GM15510 (cell line): ENCODE measurements around the gene CLDN1.

Experiments
- POLR2A ChIP-seq: IDR thresholded peaks from 3 replicates; pipeline ENCODE4 v1.6.1; 2011; ENCODE audit warnings: borderline replicate concordance; ENCODE audit not compliant: insufficient read length; ENCODE audit errors: extremely low read depth

The CLDN1 gene

DNA sequence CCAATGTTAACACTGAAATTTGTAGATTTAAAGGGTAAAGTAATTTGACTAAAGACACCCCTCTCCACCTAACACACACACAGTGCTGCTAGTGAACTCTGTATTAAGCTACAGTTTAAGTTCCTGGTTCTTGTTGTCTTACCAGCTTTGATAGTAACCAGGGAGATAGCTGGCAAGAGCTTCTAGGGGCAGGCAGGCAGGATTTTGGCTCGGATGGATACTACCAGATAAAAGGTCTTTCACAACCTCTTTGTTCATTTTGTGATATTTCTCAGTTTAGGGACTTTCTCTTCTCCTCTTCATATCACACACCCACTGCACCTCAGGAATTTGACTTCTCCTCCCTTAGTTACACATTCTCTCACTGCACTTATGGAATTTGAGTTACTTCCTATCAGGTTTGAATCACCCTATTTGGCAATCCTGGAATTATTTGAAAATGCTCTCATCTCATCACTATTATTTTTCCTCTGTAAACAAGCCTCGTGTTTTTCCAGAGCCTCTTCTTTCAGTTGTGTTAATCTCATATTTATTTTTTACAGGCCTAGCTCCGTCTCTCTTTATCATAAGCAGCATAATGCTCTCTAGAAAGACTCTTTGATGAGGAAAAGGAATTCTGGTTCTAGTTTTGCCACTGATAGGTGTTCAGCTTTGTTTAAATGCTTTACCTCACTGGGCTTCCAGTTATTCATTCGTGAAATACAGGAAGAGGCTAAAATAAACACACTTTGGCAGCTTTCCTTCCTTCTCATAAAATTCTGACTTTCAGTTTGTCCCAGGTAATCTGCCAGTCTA lies 23.0 kb upstream of the CLDN1 start:
- no peak for TF ChIP-seq POLR2A

DNA sequence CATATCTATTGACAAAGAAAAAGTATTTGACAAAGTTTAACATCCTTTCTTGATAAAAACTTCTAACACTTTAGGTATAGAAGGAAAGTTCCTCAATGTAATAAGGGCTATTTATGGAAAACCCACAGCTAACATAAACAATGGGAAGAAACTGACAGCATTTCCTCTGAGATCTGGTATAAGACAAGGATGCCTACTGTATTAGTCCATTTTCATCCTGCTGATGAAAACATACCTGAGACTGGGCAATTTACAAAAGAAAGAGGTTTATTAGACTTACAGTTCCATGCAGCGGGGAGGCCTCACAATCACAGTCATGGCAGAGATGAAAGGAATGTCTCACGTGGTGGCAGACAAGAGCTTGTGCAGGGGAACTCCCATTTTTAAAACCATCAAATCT lies 17.8 kb upstream of the CLDN1 start:
- TF ChIP-seq POLR2A = no peak

DNA sequence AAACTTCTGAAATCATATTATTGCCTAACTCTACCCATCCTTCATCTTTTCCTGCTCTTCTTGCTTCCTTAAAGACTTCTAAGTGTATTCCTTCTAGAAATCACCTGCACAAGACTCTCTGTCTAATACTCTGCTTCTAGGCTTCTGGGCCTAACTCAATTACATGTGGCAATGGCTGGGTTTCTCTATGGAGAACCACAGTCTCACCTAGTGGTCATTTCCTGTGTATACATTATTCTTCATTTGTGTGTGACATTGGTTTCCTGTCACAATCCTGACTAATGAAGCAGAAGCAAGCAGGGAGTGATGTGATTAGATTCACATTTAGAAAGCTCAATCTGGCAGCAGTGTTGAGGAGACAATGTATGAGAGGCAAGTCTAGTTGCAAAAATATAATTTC lies 16.9 kb upstream of the CLDN1 start:
- no peak for TF ChIP-seq POLR2A

DNA sequence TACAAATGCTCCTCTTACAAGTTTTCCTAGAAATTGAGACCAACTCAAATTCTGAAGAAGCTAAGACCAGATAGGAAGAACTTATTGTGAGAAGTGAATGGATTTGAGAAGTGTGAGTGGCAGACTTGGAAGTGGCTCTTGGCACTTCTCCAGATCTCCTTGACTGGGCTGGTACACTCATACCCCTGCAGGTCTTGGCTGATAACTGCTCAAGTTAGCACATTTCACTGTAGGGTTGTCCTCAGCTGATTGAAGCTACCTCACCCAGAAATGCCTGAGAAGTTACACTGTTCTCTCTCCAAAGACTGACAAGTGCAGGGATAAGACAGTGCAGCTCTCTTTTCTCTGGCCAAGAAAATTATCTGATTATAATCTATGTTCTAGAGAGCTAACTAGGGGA lies 16.5 kb upstream of the CLDN1 start:
- TF ChIP-seq POLR2A = no peak

DNA sequence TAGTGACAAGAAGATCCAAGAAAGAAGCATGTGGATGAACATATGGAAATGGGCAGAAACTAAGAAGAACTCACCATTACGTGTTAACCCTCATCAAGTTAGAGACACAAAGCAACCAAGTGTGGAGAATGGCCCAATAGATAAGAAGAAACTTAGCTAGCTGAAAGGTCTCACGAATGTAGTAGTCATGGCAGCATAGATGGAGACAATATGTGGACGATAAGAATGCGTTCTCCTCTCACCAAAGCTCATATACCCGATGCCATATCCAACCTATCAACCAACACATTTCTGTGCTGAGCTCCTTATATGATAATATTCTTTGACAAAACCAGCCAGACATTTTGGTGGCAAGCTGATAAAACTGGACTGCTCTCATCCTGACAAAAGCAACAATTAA lies 15.1 kb upstream of the CLDN1 start:
- no peak for TF ChIP-seq POLR2A

DNA sequence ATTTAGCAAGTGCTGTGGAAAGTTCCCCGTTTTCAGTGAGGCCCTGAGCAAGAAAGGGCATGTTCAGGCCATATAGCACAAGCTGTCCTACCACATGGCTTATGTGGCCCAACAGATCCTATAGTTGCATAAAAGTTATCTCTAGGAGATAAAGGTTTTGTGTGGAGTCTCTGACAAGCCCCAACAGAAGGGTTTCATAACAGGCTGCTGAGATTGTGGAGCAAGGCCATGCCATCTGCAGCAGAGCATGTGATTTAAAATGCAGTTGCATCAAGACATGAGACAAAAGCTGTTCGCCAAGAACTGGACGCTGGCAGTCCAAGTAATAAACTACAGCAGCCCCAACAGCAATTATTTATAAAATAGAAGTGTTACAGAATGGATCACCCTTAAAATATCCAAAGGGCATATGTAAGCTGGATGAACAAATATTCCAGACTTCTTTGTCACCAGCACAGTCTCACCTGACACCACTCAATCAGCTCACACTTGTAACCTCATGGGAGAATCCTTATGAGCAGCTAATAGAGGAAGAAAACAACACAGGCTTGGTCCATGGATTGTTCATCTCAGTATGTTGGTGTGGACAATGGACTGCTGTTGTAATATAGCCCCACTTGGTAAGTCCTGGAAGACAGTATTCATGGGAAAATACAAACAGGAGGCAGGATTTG lies 14.4 kb upstream of the CLDN1 start:
- no peak for TF ChIP-seq POLR2A

DNA sequence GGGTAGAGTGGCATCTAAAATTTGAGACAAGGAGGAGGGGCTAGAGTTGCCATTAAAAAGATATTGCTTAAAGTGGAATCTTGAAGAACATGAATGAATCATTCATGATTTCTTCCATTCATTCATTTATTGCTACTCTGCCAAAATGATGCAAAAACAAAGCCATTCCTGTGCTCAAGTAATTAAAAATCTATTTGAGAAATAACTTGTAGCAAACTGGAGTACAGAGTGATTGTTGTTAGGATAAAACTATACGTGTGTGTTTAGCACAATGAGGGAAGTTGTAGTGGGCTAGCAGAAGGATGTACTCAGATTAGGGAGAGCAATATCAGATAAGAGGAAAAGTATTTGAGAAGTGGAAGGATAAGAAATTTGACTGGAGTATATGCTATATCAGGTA lies 11.7 kb upstream of the CLDN1 start:
- TF ChIP-seq POLR2A = no peak

DNA sequence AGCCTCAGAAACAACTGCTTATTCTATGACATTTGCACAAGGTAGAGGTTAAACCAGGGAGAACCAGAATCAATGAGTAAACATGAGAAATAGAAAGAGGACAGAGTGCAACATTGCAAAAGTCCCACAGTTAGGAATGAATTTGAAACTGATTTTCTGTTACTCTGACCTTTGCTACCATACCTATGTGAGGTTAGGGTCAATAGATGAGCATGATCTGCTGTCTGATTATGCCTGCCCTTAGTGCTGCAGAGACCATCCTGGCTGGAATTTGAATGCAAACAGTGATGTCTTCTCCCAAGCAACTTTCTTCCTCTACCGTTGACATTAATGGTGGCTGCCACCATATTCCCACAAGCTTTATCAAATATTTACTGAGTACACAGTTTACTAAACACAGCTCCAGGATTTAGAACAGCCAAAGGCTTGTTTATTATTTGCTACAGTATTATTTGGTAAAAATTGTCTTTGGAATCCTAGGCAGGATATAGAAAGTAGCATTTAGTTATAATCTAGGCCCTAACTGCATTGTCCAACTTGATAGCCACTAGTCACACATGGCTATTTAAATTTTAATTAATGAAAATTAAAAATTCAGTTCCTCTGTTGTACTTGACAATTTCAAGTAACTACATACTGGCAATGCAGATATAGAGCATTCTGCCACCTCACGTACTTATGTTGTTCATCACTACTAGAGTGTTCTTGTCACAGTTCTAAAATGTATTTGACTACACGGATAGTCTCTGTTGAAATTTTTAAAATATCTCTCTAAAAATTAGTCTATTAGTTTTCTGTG lies 8.9 kb upstream of the CLDN1 start:
- TF ChIP-seq POLR2A = no peak

DNA sequence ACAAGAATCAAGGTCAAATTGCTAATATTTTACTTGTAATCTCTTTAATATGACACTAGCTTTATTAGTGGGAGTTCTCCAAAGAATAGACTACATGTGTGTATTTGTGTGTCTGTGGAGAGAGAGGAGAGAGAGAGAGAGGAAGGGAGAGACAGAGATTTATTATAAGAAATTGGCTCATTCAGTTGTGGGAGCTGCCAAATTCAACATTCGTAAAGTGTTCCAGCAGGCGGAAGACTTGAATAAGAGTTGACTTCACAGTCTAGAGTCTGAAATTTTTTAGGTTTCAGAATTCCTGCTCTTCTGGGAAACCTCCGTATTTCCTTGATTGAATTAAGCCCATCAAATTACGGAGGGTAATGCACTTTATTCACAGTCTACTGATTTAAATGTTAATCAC lies 4.7 kb upstream of the CLDN1 start:
- TF ChIP-seq POLR2A = no peak

DNA sequence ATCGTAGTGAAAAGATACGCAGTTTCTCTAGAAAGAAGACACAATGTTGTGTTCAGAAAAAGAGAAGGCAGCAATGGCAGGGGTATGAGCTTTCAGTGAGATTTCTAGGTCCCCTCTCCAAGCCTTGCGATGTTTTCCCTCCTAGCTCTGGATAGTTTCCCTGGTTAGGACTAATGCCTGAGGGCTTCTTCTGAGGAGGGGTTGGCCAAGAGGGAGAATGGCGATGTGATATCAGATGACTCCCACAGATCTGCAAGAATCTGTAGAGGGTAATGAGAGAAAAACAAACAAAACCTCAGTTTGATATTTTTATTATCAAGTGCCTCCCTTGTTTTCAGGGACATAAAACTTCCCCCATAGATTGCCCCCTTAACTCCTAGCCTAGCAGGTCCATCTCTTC lies 4.1 kb upstream of the CLDN1 start:
- no peak for TF ChIP-seq POLR2A

DNA sequence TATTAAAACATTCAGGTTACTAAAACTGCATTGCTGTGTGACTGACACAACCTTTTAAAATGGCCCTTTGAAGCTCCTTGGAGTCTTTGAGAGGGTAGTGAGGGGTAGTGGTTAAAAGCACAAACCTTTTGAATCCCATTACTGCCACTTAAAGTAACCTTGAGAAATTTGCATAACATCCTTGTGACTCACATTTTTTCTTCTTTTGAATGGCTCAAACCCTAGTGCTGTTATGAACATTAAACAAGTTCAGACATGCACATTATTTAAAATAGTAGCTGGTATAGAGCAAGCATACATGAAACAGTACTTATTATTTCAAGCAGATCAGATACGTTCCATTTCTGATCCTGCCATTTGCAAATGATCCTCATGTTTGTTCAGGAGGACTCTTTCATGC lies 3.7 kb upstream of the CLDN1 start:
- no peak for TF ChIP-seq POLR2A

DNA sequence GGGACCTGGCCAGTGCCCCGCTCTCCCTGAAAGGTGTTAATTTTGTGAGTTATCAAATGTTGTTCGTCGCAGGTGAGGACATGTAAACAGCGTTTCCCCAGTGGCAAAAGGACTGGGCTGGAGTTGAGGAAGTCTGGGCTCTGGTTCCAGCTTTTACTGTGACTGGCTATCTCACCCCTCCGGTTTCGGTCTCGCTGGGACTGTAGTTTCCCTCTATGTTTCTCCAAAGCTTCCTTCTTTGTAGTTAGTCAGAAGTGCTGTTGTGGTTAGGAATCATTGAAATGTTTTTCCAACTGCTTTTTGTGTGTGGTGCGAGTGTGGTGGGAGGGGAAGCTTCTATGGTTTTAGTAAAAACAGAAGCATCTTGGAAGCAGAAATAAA lies 990 bp upstream of the CLDN1 start:
- no peak for TF ChIP-seq POLR2A

DNA sequence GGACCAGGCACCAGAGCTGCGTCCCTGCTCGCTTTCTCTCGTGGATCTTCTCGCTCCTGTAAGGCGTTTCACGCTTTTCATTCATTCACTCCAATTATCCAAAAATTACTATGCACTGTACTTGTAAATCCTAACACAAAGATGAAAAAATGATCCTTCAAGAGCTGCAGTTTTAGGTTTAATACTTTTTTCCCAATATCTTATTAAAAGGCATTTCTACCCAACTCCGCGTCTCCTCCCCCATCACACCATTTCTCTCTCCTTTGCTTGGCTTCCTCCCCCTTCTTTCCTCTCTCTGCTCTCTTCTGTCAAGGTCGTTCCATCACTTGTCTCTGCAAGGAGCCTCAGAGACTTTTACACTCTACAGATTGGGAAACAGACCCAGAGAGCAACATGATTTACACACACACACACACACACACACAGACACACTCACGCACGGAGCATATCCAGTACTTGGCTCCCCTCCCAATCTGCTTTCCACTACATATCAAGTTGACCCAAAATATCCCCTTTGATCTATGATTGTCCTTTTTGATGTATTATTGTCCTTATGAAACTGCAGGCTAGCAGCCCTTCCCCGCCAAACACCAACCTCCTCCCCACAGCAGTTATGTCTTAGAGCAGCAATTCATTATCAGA lies 479 bp upstream of the CLDN1 start:
- no peak for TF ChIP-seq POLR2A

DNA sequence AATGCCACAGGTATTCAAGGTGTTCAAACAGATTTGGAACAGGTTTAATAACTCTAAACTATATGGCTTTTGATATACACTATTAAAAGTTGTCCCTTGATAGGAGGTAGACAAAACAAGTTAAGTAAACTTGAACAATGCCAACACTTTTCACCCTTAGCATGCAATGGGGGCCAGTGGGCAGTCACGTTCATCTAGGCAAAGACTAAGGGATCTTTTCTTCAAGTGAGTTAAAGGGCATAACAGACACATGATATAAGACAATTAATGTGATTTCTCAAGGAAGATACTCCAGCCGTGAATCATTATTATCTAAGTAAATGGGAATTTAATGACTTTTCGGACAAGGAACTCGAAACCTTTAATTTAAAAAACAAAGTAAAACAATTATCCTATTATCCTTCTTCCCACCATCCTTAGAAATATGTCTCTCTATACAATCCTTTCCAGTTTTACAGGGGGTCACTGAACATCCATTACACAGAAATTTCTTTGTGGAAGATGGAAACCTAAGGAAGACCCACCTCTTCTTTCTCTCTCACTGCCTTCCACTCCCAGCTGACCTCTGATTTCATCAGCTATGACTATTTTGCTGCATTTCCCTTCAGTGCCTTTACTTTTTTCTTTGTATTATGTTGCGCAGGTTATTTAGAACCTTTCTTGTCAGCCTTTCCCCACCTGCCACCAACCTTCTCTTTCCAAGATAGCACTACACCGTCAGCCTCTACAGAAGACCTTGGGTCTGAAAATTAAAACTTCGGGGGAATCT lies 1.5 kb downstream of the CLDN1 start:
- TF ChIP-seq POLR2A = no peak
